ENCODE data around the gene SNRNP27. TPM values are rescaled to one million over a fixed set of nuclear protein-coding genes. Genes with fewer than 3 reads are reported as not detected.

The SNRNP27 gene, protein sequence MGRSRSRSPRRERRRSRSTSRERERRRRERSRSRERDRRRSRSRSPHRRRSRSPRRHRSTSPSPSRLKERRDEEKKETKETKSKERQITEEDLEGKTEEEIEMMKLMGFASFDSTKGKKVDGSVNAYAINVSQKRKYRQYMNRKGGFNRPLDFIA
- polyA plus RNA-seq (2013, experiment 1 of 4): 63.7 TPM
- polyA plus RNA-seq (2013, experiment 2 of 4): 59.5 TPM
- 42.8 TPM for polyA plus RNA-seq (2013, experiment 3 of 4)
- 52.6 TPM for polyA plus RNA-seq (2013, experiment 4 of 4)

DNA sequence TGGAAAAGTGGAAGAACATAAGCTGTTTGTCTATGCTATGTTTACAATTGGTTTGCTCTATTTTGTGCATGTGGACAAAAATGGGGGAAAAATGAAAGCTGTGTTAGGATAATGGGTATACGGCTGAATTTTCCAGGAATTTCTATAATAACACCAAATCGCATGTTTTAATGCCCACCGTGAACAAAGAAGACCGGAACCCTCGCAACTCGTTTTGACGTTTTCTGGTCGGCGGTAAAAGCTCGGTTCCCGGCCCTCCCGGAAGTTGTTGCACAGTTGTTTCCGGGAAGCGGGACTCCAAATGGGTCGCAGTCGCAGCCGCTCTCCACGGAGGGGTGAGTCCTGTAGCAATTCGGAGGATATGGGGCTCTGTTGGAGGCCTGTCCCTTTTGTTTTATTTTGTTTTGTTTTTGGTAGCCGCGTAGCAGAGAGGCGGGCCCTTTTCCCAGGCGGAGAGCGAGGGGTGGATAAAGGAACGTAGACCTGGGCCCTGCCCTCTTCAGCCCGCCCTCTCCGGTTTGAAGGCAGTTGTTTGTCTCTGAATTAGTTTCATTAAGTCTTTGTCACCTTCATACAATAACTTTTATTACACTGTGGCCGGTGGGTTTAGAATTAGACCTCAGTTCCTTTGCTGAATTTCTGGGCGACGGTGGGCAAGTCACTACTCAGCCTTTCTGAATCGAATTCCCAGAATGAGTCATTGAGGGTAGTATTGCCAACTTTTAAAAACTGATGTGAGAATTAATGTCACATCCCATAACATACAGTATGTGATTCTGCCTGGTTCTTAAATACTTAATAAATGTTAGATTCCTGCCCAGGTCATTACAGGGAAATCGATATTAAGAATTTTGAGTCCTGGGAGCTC lies at the start of gene SNRNP27:
Gene SNRNP27 (plus strand): TSS at position 273 of the 868 bp plus-strand sequence. CDS start 29 bp downstream, at position 302.
- H3K36me3 ChIP-seq (ENCODE audit: control insufficient read depth, insufficient read depth, low read length): peaks cover 7% of the 10 kb centered on the region
- no peaks in the 10 kb centered on the region for H3K4me1 ChIP-seq (ENCODE audit: control insufficient read depth, insufficient read depth, low read length)
- WGBS, 2 experiments: 3% methylated on average over 32 of the region's 32 CpGs
- no peaks in the 10 kb centered on the region for H3K27me3 ChIP-seq (ENCODE audit: control insufficient read depth, insufficient read depth, low read length, poor library complexity, severe bottlenecking)
- no peaks in the 10 kb centered on the region for H3K9me3 ChIP-seq (ENCODE audit: control insufficient read depth, low read length)
- H3K4me3 ChIP-seq (ENCODE audit: insufficient read depth, low read depth, low read length): peak within 1 kb of the TSS; percentile 75
- peak within 1 kb of the TSS; percentile 71 for H3K27ac ChIP-seq (ENCODE audit: insufficient read depth, low read depth, low read length, poor library complexity, severe bottlenecking)

DNA sequence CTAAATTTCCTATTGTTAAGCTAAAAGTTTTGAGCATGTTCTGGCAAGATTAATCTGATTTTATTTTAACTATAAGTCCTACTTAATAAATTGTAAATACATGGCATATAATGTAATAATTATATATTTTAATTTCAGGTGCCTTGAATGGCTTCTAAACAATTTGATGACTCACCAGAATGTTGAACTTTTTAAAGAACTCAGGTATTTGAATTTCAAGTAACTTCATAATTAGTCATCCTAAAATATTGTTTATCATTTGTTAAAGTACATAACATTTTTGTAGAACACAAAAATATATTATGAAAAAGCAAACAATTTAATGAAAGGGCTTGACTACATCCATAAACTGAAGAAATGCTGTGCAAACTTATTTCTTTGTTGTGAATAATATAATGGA lies 49.8 kb upstream of the SNRNP27 start:
- Histone ChIP-seq H3K27me3 (ENCODE audit: control insufficient read depth, insufficient read depth, low read length, poor library complexity, severe bottlenecking) (no peaks in the 10 kb centered on the region), H3K9me3 (ENCODE audit: control insufficient read depth, low read length) (no peaks in the 10 kb centered on the region), H3K27ac (ENCODE audit: insufficient read depth, low read depth, low read length, poor library complexity, severe bottlenecking) (no peak overlapping the region)

DNA sequence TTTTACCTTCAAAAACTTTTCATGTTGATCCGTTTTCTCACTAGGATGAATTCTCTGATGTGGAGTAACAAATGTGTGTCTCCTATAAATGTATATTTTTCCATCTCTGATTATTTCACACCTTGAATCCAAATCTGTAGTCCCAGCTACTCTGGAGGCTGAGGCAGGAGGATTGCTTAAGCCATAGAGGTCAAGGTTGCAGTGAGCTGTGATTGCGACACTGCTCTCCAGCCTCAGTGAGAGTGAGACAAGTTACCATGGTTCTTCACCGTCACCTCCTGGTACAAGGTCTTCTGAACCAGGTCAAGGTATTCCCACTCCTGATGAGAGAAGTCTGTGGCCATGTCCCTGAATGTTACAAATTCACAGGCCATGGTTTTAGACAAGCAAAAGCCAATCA lies 49.2 kb upstream of the SNRNP27 start:
- 86 to 97% methylated on average over 2 of the region's 3 CpGs for WGBS, 2 experiments
- Histone ChIP-seq H3K36me3 (ENCODE audit: control insufficient read depth, insufficient read depth, low read length) (peaks cover 10% of the 10 kb centered on the region), H3K27me3 (ENCODE audit: control insufficient read depth, insufficient read depth, low read length, poor library complexity, severe bottlenecking) (no peaks in the 10 kb centered on the region), H3K9me3 (ENCODE audit: control insufficient read depth, low read length) (no peaks in the 10 kb centered on the region), H3K27ac (ENCODE audit: insufficient read depth, low read depth, low read length, poor library complexity, severe bottlenecking) (no peak overlapping the region), H3K4me3 (ENCODE audit: insufficient read depth, low read depth, low read length) (no peak overlapping the region), H3K4me1 (ENCODE audit: control insufficient read depth, insufficient read depth, low read length) (no peaks in the 10 kb centered on the region)

More for the DNA sequence above, 49.8 kb upstream of the SNRNP27 start:
- Histone ChIP-seq H3K4me3 (ENCODE audit: insufficient read depth, low read depth, low read length) (no peak overlapping the region), H3K4me1 (ENCODE audit: control insufficient read depth, insufficient read depth, low read length) (no peaks in the 10 kb centered on the region), H3K36me3 (ENCODE audit: control insufficient read depth, insufficient read depth, low read length) (peaks cover 10% of the 10 kb centered on the region)

DNA sequence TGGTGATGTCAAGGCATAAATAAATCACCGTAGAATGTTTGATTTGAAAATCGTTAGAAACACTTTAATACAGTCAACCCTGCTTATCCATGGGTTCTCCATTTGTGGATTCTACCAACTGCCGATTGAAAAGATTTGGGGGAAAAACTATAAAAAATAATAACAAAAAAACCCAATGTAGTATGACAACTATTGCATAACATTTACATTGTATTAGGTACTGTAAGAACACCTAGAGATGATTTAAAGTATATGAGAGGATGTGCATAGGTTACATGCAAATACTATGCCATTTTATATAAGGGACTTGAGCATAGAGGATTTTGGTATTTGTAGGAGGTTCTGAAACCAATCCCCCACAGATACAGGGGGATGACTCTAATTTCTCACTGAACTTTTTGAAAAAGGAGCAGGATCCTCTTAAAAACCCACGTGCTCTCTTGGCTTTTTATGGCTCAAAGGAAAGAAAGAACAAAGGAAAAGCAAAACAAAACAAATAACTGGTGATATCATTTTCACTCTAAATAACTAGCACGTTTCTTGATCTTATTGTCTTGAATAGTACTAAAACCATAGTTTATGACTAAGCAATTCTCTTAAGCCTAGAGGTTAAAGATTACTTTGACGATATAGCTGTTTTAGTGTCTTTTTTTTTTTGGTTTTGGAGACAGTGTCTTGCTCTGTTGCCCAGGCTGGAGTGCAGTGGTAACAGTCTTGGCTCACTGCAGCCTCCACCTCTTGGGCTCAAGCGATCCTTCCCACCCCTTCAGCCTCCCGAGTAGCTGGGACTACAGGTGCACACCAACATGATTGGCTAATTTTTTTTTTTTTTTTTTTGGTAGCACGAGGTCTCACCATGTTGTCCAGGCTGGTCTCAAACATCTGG lies 47.3 kb upstream of the SNRNP27 start:
- Histone ChIP-seq H3K27me3 (ENCODE audit: control insufficient read depth, insufficient read depth, low read length, poor library complexity, severe bottlenecking) (no peaks in the 10 kb centered on the region), H3K4me1 (ENCODE audit: control insufficient read depth, insufficient read depth, low read length) (no peaks in the 10 kb centered on the region), H3K27ac (ENCODE audit: insufficient read depth, low read depth, low read length, poor library complexity, severe bottlenecking) (no peak overlapping the region), H3K4me3 (ENCODE audit: insufficient read depth, low read depth, low read length) (no peak overlapping the region), H3K9me3 (ENCODE audit: control insufficient read depth, low read length) (no peaks in the 10 kb centered on the region), H3K36me3 (ENCODE audit: control insufficient read depth, insufficient read depth, low read length) (peaks cover 6% of the 10 kb centered on the region)
- WGBS, 2 experiments: 84 to 91% methylated on average over 5 to 9 of the region's 9 CpGs

DNA sequence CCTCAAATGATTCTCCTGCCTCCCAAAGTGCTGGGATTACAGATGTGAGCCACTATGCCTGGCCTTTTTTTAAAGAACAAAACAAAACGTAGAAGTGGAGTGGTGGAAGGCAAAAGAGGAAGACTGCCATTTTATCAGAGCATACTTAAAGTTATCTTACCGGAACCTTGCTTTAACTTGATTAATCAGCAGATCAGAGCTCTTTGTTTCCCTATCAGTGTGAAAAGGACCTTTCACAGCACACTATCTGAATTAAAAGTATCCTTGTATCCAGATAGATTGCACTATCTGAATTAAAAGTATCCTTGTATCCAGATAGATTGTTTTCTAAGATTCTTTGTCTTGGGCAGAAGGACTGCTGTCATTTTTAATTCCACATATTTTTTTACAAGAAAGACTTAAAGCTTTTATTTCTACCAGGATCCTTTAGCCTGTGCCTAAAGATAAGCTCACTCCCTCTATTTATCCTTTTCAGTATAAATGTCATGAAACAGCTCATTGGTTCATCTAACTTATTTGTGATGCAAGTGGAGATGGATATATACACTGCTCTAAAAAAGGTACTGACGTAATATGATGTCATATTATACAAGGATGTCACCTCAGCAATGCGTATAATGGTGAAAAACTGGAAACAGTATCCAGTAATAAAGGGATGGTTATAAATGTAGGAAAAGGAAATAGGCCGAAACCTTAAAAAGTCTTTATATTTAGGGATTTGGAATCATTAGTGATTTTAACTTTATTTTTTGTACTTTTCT lies 46.5 kb upstream of the SNRNP27 start:
- WGBS, 2 experiments: 99 to 100% methylated on average over 5 of the region's 5 CpGs
- H3K27me3 ChIP-seq (ENCODE audit: control insufficient read depth, insufficient read depth, low read length, poor library complexity, severe bottlenecking): no peaks in the 10 kb centered on the region
- no peak overlapping the region for H3K4me3 ChIP-seq (ENCODE audit: insufficient read depth, low read depth, low read length)
- H3K4me1 ChIP-seq (ENCODE audit: control insufficient read depth, insufficient read depth, low read length): no peaks in the 10 kb centered on the region
- H3K9me3 ChIP-seq (ENCODE audit: control insufficient read depth, low read length): no peaks in the 10 kb centered on the region
- no peak overlapping the region for H3K27ac ChIP-seq (ENCODE audit: insufficient read depth, low read depth, low read length, poor library complexity, severe bottlenecking)
- peaks cover 6% of the 10 kb centered on the region for H3K36me3 ChIP-seq (ENCODE audit: control insufficient read depth, insufficient read depth, low read length)

DNA sequence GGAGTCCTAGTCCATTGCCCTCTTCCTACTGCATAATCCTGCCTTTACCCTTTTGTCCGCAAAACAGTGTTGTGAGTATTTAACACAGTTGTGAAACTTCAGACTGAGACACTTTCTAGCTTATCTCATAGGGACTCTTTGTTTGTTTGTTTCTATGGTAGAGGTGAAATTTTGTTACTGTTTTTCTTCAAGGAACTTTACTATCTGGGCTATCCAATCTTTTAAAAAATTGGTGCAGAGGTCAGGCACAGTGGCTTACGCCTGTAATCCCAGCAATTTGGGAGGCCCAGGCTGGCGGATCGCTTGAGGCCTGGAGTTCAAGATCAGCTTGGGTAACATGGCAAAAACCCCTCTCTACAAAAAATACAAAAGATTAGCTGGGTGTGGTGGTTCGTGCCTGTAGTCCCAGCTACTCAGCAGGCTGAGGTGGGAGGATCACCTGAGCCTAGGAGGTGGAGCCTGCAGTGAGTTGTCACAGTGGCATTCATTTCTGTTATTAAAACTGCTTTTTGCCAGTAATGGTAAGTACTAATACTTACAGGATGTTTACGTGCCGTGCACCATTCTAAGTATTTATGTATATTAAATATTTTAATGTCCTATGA lies 45.5 kb upstream of the SNRNP27 start:
- Histone ChIP-seq H3K36me3 (ENCODE audit: control insufficient read depth, insufficient read depth, low read length) (peaks cover 6% of the 10 kb centered on the region), H3K9me3 (ENCODE audit: control insufficient read depth, low read length) (no peaks in the 10 kb centered on the region), H3K27ac (ENCODE audit: insufficient read depth, low read depth, low read length, poor library complexity, severe bottlenecking) (no peak overlapping the region)

DNA sequence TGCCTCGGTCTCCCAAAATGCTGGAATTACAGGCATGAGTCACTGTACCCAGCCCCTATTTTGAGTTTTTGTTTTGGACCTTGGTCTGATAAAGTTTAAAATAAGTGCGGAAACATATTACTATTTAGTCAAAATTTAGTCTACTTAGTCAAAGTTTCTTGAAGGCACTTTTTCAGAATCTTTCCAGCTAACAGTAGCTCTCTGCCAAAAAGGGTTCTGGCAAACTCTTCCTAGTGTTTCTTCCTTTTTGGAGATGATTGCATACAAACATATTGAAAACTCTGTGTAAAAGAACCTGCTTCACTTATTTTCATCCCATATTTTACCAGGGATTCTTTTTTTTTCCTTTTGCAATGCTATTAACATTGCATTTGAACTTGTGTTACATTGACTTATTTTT lies 35.5 kb upstream of the SNRNP27 start:
- H3K36me3 ChIP-seq (ENCODE audit: control insufficient read depth, insufficient read depth, low read length): peaks cover 4% of the 10 kb centered on the region
- H3K9me3 ChIP-seq (ENCODE audit: control insufficient read depth, low read length): no peaks in the 10 kb centered on the region
- no peaks in the 10 kb centered on the region for H3K27me3 ChIP-seq (ENCODE audit: control insufficient read depth, insufficient read depth, low read length, poor library complexity, severe bottlenecking)
- no peaks in the 10 kb centered on the region for H3K4me1 ChIP-seq (ENCODE audit: control insufficient read depth, insufficient read depth, low read length)
- no peak overlapping the region for H3K27ac ChIP-seq (ENCODE audit: insufficient read depth, low read depth, low read length, poor library complexity, severe bottlenecking)
- 88 to 97% methylated on average over 1 to 2 of the region's 2 CpGs for WGBS, 2 experiments
- no peak overlapping the region for H3K4me3 ChIP-seq (ENCODE audit: insufficient read depth, low read depth, low read length)

More for the DNA sequence above, 45.5 kb upstream of the SNRNP27 start:
- H3K4me1 ChIP-seq (ENCODE audit: control insufficient read depth, insufficient read depth, low read length): no peaks in the 10 kb centered on the region
- no peak overlapping the region for H3K4me3 ChIP-seq (ENCODE audit: insufficient read depth, low read depth, low read length)
- no peaks in the 10 kb centered on the region for H3K27me3 ChIP-seq (ENCODE audit: control insufficient read depth, insufficient read depth, low read length, poor library complexity, severe bottlenecking)
- 92 to 93% methylated on average over 5 to 7 of the region's 7 CpGs for WGBS, 2 experiments

DNA sequence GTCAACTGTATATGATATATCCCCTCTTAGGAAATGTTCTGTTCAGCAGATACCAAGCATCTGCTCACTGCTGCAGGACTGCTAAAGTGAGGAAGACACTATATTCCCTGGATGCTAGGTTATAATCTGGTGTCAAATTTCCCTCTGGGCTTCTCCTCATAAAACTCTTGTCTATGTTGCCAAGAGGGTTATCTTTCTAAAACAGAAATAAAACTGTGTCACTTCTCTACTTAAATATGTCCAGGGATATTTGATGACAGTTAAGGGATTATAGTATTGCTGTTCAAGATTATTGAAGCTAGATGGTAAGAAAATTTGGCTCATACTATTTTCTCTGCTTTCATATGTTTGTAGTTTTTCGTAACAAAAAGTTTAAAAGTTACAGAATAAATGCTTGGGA lies 30.5 kb upstream of the SNRNP27 start:
- Histone ChIP-seq H3K4me3 (ENCODE audit: insufficient read depth, low read depth, low read length) (no peak overlapping the region), H3K27me3 (ENCODE audit: control insufficient read depth, insufficient read depth, low read length, poor library complexity, severe bottlenecking) (no peaks in the 10 kb centered on the region), H3K4me1 (ENCODE audit: control insufficient read depth, insufficient read depth, low read length) (no peaks in the 10 kb centered on the region), H3K9me3 (ENCODE audit: control insufficient read depth, low read length) (no peaks in the 10 kb centered on the region), H3K27ac (ENCODE audit: insufficient read depth, low read depth, low read length, poor library complexity, severe bottlenecking) (no peak overlapping the region), H3K36me3 (ENCODE audit: control insufficient read depth, insufficient read depth, low read length) (peaks cover 34% of the 10 kb centered on the region)
- WGBS, 2 experiments: 94 to 100% methylated on average over 1 of the region's 1 CpG

DNA sequence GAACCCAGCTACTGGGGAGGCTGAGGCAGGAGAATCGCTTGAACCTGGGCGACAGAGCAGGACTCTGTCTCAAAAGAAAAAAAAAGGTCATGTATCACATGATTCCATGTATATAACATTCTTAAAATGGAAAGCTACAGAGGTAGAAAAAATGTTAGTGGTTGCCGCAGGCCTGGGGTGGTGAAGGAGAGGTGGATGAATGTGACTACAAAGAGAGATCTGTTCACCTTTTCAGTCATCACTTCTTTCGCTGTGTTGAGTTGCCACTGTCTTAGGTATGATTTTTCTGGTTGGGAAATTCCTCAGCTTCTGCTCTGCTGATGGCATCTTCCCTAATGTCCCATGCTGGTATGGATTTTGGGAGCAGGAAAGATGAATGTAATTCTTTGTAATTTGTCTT lies 5.3 kb upstream of the SNRNP27 start:
- Histone ChIP-seq H3K27me3 (ENCODE audit: control insufficient read depth, insufficient read depth, low read length, poor library complexity, severe bottlenecking) (no peaks in the 10 kb centered on the region), H3K27ac (ENCODE audit: insufficient read depth, low read depth, low read length, poor library complexity, severe bottlenecking) (no peak overlapping the region), H3K4me3 (ENCODE audit: insufficient read depth, low read depth, low read length) (no peak overlapping the region), H3K9me3 (ENCODE audit: control insufficient read depth, low read length) (no peaks in the 10 kb centered on the region), H3K4me1 (ENCODE audit: control insufficient read depth, insufficient read depth, low read length) (no peaks in the 10 kb centered on the region), H3K36me3 (ENCODE audit: control insufficient read depth, insufficient read depth, low read length) (no peaks in the 10 kb centered on the region)
- WGBS, 2 experiments: 96 to 97% methylated on average over 4 of the region's 4 CpGs

Data from ectodermal cell (in vitro differentiated cells).